Lower leg skin (tissue), 4 donors: ENCODE results near the gene DOK4. TPM values are rescaled to one million over a fixed set of nuclear protein-coding genes. Genes with fewer than 3 reads are reported as not detected.

Experiments
- DNase-seq, 2 donors: peaks; one replicate each; pipeline ENCODE4 v3.0.0-alpha.2; 2019; ENCODE audit warnings: low spot score in 2 of 2
- H3K4me3 ChIP-seq: fragments of 200-600 bp; sonication (generic); 2 replicates; pipeline ENCODE4 v1.5.1; 2017; ENCODE audit warnings: mild to moderate bottlenecking, low read depth; ENCODE audit not compliant: poor library complexity, severe bottlenecking
- CTCF ChIP-seq, 3 donors: fragments of 450-650 bp; IDR thresholded peaks; one replicate each; pipeline ENCODE4 v1.5.1; 2016; ENCODE audit warnings: antibody characterized with exemption in 3 of 3, mild to moderate bottlenecking in 3 of 3, moderate library complexity in 2 of 3
- POLR2A ChIP-seq, 2 donors: fragments of 450-650 bp; IDR thresholded peaks; one replicate each; pipeline ENCODE4 v1.6.1; 2016 to 2017; ENCODE audit warnings: antibody characterized with exemption in 2 of 2, mild to moderate bottlenecking in 1 of 2, moderate library complexity in 1 of 2
- WGBS, 2 donors: methylation state at CpG; one replicate each; pipeline ENCODE4 v1.1.5; 2018; 5-methylcytosine and 5-hydroxymethylcytosine counted together
- intact Hi-C: fragments of 100-400 bp; cut with DNase I; formaldehyde crosslinking; loops from one replicate; pipeline ENCODE4 v1.15.0; 2023; ENCODE audit warnings: low total_unique reads
- total RNA-seq, 4 donors: library from RNA; depleted of rRNA; stranded (reverse); fragments of >200 nt; gene quantifications; one replicate each; pipeline ENCODE4 v1.1.0, GENCODE V29; 2016

DOK4 gene
- total RNA-seq, 4 donors from 2014 or later = 38.9 to 60.5 (median 44.6) TPM

- TF ChIP-seq POLR2A (IDR thresholded peaks at IDR 0.05) (no peak), CTCF (IDR thresholded peaks at IDR 0.05) (no peak)
- WGBS, 2 donors = 83 to 90% methylated on average over 6 of the region's 6 CpGs
- no peak overlapping the region for H3K4me3 ChIP-seq
- DNase-seq = no peak
- intact Hi-C loops = no loop called here
These were observed 40.2 kb upstream of the DOK4 start for GRCh38 chr16:57526498-57526897.

- WGBS, 2 donors = 82 to 90% methylated on average over 6 to 18 of the region's 18 CpGs
These were observed 39.5 kb upstream of the DOK4 start for GRCh38 chr16:57525761-57526160.

GRCh38 chr16:57522960-57523359, 36.7 kb upstream of the DOK4 start:
- TF ChIP-seq CTCF (IDR thresholded peaks at IDR 0.05) = no peak
- no peak for DNase-seq
- H3K4me3 ChIP-seq = no peak overlapping the region
- intact Hi-C loops = loop anchor here (5.0 kb wide), 1 partner anchor 106 kb away; no protein-coding TSS in a partner anchor
- 87 to 89% methylated on average over 8 of the region's 8 CpGs for WGBS, 2 donors

More at GRCh38 chr16:57525761-57526160, 39.5 kb upstream of the DOK4 start:
- H3K4me3 ChIP-seq = no peak overlapping the region
- intact Hi-C loops = no loop called here
- no peak for TF ChIP-seq CTCF (IDR thresholded peaks at IDR 0.05)
- TF ChIP-seq POLR2A (IDR thresholded peaks at IDR 0.05) = no peak
- no peak for DNase-seq

GRCh38 chr16:57519796-57520360, 33.6 kb upstream of the DOK4 start:
- DNase-seq = peak; percentile 36 to 94
- H3K4me3 ChIP-seq = no peak overlapping the region
- 38% methylated on average over 10 of the region's 10 CpGs for WGBS, 2 donors
- intact Hi-C loops = loop anchor here (5.0 kb wide), 2 partner anchors 103 to 218 kb away; no protein-coding TSS in a partner anchor
- TF ChIP-seq POLR2A (IDR thresholded peaks at IDR 0.05) (no peak), CTCF (IDR thresholded peaks at IDR 0.05) (peak in 1 of 3 donors; percentile 87)

GRCh38 chr16:57518922-57519321, 32.6 kb upstream of the DOK4 start:
- intact Hi-C loops = loop anchor here (5.0 kb wide), 1 partner anchor 217 kb away; no protein-coding TSS in a partner anchor
- no peak for DNase-seq
- TF ChIP-seq CTCF (IDR thresholded peaks at IDR 0.05) = no peak
- 84 to 87% methylated on average over 6 of the region's 6 CpGs for WGBS, 2 donors
- H3K4me3 ChIP-seq = no peak overlapping the region

- TF ChIP-seq POLR2A (IDR thresholded peaks at IDR 0.05) = no peak
- WGBS, 2 donors = 90 to 96% methylated on average over 13 of the region's 13 CpGs
- intact Hi-C loops = loop anchor here (5.0 kb wide), 1 partner anchor 216 kb away; no protein-coding TSS in a partner anchor
- H3K4me3 ChIP-seq = no peak overlapping the region
- no peak for DNase-seq
These were observed 32.2 kb upstream of the DOK4 start for GRCh38 chr16:57518520-57518919.
